ENCODE data around the gene IL6R.

The IL6R gene

DNA sequence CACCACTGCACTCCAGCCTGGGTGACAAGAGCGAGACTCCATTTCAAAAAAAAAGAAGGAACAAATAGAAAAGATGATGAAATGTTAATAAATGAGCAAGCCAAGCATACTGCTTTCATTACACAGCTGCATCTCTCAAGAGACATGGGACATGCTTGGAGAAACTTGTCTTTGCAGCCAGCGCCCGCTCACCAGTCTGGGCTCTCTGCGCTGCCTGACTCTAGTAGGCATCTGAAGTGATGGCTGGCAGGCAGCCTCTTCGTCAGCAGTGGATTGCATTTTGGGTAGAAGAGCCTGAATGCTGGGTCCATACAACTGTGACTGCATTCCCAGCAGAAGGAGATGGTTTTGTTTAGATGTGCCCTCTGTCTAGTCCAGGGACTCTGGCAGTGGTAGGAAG lies 48.0 kb downstream of the IL6R start:
- DNase-seq (ENCODE audit: low read depth): no peak

DNA sequence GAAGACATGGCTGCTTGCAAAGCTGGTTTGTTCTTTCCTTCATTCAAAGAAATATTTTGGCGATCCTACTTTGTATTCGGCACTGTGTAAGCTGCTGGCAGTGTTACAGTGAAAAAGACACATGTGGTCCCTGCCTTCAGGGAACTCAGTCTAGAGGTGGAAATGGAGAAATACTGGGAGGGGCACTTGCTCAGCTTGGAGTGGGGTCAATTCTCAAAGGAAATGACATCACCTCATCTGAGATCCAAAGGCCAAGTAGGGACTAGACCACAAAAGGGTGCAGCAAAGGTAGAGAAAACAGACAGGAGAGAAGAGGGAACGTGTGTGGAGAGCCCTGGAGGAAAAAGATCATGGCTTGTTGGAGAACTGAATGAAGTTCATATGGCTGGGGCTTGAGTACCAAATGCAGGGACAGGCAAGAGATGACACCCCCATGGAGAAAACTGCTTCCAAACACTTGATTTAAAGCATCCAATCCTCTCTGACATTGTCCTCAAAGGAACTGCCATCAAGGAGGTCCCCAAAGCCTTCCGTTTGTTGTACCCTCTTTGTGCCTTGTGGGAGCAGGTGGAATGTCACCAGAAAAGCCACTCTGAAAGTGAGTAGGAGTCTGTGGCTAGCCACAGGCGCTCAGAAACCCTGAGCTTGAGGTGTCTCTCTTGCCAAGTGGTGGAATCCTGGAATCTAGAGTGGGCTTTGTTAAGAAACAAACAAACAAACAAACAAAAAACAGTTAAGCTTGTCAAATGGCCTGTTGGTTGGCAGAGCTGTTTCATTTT lies 48.6 kb downstream of the IL6R start:
- no peak for DNase-seq (ENCODE audit: low read depth)

GRCh38 chr1:154454386-154455120 lies 49.4 kb downstream of the IL6R start:
- no peak for DNase-seq (ENCODE audit: low read depth)

- DNase-seq (ENCODE audit: low read depth): no peak
These were observed 51.5 kb downstream of the IL6R start for GRCh38 chr1:154456631-154457030.

DNA sequence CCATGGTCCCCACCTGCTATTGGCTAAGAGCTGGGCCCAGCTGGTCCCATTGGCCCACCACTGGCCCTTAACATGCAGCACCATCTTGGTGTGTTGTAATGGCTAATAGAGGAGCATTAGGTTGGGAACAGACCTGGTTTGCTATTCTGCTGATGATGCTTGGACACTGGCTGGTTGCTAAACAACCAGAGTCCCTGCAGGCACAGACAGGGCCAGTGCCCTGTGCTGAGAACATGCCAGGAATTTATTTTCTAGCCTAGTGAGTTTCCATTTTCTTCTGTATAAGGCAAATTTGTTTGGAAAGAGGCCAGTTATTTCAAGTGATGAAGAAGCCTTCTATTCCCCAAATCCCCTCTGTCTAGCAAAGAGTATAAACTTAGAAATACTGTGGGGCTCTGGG lies 53.9 kb downstream of the IL6R start:
- DNase-seq (ENCODE audit: low read depth): no peak

DNA sequence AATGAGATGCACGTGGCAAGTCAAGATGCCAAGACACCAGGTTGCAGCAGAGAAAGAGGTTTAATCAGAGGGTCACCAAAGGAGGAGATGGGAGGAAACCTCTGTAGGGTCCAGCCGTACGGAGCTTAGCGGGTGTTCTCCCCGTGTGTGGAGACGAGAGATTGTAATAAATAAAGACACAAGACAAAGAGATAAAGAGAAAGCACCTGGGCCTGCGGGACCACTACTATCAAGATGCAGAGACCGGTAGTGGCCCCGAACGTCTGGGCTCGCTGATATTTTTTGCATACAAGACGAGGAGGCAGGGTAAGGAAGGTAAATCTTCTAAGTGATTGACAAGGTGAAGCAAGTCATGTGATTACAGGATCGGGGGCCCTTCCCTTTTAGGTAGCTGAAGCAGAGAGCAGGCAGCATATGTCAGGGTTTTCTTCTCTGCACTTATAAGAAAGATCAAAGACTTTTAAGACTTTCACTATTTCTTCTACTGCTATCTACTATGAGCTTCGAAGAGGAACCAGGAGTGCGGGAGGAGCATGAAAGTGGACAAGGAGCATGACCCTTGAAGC lies 55.6 kb downstream of the IL6R start:
- no peak for DNase-seq (ENCODE audit: low read depth)

DNA sequence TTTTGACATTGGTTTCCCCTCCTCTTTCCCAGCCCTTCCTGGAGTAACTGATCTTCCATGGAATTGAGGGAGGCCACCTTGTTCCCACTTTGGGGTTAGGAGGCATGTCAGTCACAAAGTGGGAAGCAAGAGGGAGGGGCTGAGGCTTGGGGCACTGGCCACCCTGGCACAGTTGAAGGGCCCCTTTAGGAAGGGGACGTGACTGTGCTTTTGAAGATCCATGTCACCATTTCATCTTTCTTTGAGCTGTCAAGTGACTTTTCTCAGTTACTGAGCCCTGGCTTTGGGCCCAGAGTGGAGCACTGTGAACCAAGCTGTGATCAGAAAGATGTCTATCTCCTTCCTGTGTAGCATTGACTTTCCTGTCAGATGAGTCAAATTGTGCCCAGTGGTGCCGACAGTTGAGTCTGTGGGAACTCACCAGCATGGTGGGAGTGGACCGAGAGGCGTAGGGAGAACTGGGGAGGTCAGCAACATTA lies 58.4 kb downstream of the IL6R start:
- DNase-seq (ENCODE audit: low read depth): peak; percentile 69

- DNase-seq (ENCODE audit: low read depth): no peak
These were observed 60.6 kb downstream of the IL6R start for GRCh38 chr1:154465621-154466195.

DNA sequence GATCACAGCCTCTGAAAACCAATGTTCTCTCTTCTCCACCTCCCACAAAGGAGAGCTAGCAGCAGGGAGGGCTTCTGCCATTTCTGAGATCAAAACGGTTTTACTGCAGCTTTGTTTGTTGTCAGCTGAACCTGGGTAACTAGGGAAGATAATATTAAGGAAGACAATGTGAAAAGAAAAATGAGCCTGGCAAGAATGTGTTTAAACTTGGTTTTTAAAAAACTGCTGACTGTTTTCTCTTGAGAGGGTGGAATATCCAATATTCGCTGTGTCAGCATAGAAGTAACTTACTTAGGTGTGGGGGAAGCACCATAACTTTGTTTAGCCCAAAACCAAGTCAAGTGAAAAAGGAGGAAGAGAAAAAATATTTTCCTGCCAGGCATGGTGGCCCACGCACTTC lies 61.1 kb downstream of the IL6R start:
- DNase-seq (ENCODE audit: low read depth): no peak

DNA sequence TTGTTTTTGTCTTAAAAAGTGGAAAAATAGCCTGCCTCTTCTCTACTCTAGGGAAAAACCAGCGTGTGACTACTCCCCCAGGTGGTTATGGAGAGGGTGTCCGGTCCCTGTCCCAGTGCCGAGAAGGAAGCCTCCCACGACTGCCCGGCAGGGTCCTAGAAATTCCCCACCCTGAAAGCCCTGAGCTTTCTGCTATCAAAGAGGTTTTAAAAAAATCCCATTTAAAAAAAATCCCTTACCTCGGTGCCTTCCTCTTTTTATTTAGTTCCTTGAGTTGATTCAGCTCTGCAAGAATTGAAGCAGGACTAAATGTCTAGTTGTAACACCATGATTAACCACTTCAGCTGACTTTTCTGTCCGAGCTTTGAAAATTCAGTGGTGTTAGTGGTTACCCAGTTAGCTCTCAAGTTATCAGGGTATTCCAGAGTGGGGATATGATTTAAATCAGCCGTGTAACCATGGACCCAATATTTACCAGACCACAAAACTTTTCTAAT lies 61.8 kb downstream of the IL6R start:
- no peak for DNase-seq (ENCODE audit: low read depth)

DNA sequence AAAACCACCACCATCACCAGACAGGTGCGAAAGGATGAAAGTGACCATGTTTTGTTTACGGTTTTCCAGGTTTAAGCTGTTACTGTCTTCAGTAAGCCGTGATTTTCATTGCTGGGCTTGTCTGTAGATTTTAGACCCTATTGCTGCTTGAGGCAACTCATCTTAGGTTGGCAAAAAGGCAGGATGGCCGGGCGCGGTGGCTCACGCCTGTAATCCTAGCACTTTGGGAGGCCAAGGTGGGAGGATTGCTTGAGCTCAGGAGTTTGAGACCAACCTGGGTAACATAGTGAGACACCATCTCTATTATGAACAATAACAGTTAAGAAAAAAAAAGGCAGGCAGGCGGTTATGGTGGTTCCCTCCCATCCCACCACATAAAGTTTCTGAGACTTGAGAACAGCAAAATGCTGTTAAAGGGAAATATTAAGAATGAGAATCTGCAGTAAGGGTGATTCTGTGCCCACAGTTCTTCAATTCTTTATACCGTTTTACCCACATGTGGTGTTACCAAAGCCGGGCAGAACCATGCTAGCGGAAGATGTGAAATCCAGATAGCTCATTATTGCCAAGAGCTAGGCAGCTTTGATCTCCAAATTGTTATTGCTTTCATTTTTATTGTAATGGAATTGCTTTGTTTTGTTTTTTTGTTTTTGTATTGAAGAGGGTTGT lies 62.4 kb downstream of the IL6R start:
- no peak for DNase-seq (ENCODE audit: low read depth)

DNA sequence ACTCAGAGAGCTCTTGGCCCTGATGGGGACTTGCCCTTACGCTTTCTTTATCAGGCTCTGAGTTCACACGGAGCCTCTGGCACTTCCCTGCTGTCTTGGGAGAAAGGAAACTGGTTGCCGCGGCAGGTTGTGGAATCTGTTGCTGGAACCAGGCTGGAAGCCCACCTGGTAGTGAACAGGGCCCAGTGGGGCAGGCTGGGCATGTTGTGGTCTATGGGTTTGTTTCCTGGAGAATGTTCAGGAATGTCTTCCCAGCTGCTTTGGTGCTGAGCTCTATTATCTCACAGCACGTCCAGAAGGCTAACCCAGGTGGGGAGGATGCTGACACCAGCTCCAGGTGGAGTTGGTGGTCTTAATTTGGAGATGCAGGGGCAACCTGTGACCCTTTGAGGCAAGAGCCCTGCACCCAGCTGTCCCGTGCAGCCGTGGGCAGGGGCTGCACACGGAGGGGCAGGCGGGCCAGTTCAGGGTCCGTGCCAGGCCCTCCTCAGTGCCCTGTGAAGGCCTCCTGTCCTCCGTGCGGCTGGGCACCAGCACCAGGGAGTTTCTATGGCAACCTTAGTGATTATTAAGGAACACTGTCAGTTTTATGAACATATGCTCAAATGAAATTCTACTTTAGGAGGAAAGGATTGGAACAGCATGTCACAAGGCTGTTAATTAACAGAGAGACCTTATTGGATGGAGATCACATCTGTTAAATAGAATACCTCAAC lies 63.5 kb downstream of the IL6R start:
- DNase-seq (ENCODE audit: low read depth): no peak

DNA sequence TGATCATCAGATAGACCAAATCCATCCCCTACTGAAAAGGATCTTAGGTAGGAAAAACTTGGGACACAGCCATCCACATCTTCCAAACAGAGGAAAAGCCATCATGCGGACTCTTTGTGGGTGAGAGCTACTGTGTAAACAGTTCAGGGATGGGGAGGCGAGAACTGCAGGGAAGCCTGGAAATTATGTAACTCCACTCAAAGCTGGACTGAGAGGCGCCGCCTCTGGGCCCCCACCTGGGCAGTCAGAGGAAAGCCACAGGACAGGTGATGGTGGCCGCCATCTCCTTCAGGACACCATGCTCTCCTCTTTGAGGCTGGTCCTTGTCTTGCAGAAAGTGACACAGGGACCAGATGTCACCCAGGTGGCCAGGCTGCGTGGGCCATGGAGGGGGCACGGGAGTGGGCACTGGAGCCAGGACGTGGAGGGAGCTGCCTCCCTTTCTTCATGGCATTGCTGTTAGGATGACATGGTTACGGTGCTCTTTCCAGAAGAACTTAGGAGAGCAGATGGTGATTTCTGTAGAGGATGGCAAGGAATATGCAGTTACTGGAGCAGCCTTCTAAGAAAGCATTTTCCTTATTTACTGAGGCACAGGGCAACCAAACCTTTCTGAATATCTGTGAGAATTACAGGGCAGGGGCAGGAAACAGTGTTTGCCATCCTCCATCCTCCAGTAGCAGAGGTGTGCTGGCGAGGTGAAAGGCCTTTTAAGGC lies 64.9 kb downstream of the IL6R start:
- no peak for DNase-seq (ENCODE audit: low read depth)

GRCh38 chr1:154471304-154471703 lies 66.2 kb downstream of the IL6R start:
- DNase-seq (ENCODE audit: low read depth): no peak

DNA sequence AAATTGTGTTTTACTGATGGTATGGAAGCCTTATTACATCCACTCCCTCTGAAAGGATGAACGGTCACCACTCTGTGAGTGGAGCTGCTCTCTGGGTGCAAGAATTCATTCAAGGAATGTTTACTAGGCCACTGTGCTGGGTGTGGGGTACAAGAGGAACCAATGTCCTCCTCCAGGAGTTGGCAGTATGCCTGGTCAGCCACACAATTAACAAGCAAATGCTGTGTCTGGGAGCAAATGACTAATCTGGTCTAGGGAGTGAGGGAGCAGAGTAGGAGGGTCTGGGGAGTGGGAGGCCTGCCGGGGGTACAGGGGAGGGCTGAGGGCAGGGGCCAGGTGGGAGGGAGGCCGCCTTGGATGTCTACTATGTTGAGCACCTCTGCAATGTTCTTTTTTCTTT lies 69.7 kb downstream of the IL6R start:
- DNase-seq (ENCODE audit: low read depth): no peak

DNA sequence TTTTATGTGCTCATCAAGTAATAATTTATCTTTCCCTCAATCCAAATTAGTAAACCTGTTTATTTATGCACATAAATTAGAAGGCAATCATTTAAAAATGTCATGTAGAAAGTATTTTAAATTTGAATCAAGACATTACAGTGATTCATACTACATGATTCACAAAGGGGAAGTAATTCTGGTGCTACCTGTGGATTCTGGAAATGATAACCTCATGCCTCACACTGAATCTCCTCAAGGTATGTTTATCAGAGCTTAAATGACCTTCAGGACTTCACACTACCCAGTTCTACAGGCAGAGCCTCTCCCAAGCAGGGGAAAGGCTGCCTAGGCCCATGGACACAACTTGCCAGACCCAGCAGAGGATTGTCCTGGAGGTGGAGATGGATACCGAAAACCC lies 71.6 kb downstream of the IL6R start:
- no peak for DNase-seq (ENCODE audit: low read depth)

DNA sequence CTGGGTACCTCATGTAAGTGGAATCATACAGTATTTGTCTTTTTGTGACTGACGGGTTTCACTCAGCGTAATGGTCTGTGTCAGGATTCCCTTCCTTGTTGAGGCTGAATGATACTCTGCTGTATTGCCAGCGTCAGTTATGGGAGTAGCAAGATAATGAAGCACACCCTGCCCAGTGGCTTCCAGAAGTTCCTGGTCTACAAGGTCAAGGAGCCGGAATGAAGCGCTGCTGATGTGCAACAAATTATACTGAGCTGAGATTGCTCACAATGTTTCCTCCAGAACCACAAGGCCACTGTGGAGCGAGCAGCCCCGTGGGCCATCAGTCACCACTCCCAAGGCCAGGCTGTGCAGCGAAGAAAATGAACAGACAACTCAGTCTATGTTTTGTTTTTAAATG lies 72.9 kb downstream of the IL6R start:
- no peak for DNase-seq (ENCODE audit: low read depth)

- no peak for DNase-seq (ENCODE audit: low read depth)
These were observed 73.5 kb downstream of the IL6R start for GRCh38 chr1:154478639-154479038.

GRCh38 chr1:154479764-154480421 lies 74.8 kb downstream of the IL6R start:
- peak; percentile 40 for DNase-seq (ENCODE audit: low read depth)

- DNase-seq (ENCODE audit: low read depth): no peak
These were observed 75.9 kb downstream of the IL6R start for GRCh38 chr1:154481053-154481452.
